Measurements from ENCODE around the gene HLA-DOA. TPM values are rescaled to one million over a fixed set of nuclear protein-coding genes. Genes with fewer than 3 reads are reported as not detected.
A peak's percentile ranks its signal among the peaks of the same experiment; 100 is the strongest.

The HLA-DOA gene
- total RNA-seq, 2 donors from 2014 or later, result 7.2 to 14.6 TPM

DNA sequence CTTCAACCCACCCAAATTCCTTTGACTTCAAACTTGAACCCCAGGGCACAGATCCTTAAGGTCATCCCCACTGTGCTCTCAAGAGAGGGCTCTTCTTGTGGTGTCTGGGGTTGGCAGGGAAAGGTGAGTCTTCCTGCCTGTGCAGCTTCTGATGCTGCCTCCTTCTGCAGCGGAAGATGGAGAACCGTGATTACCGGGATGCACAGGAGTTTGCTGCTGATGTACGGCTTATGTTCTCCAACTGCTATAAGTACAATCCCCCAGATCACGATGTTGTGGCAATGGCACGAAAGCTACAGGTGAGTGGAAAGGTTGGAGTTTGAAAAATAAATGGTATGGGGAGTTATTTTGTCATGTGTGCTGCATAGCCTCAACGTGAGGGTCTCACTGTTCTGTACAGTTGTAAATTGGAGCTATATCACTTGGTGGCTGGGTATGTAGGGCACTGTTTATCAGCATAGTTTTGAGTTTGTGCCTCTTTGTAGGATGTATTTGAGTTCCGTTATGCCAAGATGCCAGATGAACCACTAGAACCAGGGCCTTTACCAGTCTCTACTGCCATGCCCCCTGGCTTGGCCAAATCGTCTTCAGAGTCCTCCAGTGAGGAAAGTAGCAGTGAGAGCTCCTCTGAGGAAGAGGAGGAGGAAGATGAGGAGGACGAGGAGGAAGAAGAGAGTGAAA, 32.0 kb downstream of the HLA-DOA start:
- H3K27ac ChIP-seq, result no peak overlapping the region
- no peaks in the 10 kb centered on the region for H3K9me3 ChIP-seq
- H3K4me3 ChIP-seq, result no peak overlapping the region
- intact Hi-C loops (cut with DNase I), result loop anchor here (10.0 kb wide), 1 partner anchor 437 kb away; the partner anchor contains the start of genes CUTA and PHF1
- no peak for DNase-seq (ENCODE audit: low spot score)
- H3K36me3 ChIP-seq, result peaks cover 35 to 78% of the 10 kb centered on the region in 2 donors
- no peaks in the 10 kb centered on the region for H3K27me3 ChIP-seq (replicated peaks; ENCODE audit: insufficient read depth)
- H3K4me1 ChIP-seq (replicated peaks), result peaks cover 23% of the 10 kb centered on the region
- 63% methylated on average over 10 of the region's 10 CpGs for WGBS
- no peak for TF ChIP-seq POLR2A (IDR thresholded peaks at IDR 0.05)
- TF ChIP-seq POLR2AphosphoS5 (IDR thresholded peaks at IDR 0.05), result no peak
- TF ChIP-seq, protein P1, sequence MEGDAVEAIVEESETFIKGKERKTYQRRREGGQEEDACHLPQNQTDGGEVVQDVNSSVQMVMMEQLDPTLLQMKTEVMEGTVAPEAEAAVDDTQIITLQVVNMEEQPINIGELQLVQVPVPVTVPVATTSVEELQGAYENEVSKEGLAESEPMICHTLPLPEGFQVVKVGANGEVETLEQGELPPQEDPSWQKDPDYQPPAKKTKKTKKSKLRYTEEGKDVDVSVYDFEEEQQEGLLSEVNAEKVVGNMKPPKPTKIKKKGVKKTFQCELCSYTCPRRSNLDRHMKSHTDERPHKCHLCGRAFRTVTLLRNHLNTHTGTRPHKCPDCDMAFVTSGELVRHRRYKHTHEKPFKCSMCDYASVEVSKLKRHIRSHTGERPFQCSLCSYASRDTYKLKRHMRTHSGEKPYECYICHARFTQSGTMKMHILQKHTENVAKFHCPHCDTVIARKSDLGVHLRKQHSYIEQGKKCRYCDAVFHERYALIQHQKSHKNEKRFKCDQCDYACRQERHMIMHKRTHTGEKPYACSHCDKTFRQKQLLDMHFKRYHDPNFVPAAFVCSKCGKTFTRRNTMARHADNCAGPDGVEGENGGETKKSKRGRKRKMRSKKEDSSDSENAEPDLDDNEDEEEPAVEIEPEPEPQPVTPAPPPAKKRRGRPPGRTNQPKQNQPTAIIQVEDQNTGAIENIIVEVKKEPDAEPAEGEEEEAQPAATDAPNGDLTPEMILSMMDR (IDR thresholded peaks at IDR 0.05), result no peak

DNA sequence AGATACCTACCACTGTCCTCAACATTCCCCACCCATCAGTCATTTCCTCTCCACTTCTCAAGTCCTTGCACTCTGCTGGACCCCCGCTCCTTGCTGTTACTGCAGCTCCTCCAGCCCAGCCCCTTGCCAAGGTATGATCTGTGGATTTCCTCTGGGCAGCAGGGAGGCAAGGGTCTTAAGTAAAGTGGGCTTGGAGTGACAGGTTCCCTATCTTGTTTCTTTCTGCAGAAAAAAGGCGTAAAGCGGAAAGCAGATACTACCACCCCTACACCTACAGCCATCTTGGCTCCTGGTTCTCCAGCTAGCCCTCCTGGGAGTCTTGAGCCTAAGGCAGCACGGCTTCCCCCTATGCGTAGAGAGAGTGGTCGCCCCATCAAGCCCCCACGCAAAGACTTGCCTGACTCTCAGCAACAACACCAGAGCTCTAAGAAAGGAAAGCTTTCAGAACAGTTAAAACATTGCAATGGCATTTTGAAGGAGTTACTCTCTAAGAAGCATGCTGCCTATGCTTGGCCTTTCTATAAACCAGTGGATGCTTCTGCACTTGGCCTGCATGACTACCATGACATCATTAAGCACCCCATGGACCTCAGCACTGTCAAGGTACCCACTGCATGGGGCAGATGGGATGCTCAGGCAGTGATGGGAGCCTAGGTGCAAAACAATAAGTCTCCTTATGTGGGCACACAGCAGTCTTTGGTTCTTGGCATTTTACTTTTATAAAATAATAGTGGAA, 32.9 kb downstream of the HLA-DOA start:
- Histone ChIP-seq H3K4me1 (replicated peaks) (peaks cover 23% of the 10 kb centered on the region), H3K4me3 (no peak overlapping the region), H3K27ac (no peak overlapping the region), H3K27me3 (replicated peaks; ENCODE audit: insufficient read depth) (no peaks in the 10 kb centered on the region), H3K9me3 (no peaks in the 10 kb centered on the region), H3K36me3 (peaks cover 35 to 76% of the 10 kb centered on the region in 2 donors)
- intact Hi-C loops (cut with DNase I), result loop anchor here (10.0 kb wide), 1 partner anchor 438 kb away; the partner anchor contains the start of genes CUTA and PHF1
- WGBS, result 70% methylated on average over 7 of the region's 7 CpGs
- TF ChIP-seq, protein P1 (IDR thresholded peaks at IDR 0.05), result no peak
- no peak for TF ChIP-seq POLR2AphosphoS5 (IDR thresholded peaks at IDR 0.05)
- no peak for TF ChIP-seq POLR2A (IDR thresholded peaks at IDR 0.05)
- no peak for DNase-seq (ENCODE audit: low spot score)

DNA sequence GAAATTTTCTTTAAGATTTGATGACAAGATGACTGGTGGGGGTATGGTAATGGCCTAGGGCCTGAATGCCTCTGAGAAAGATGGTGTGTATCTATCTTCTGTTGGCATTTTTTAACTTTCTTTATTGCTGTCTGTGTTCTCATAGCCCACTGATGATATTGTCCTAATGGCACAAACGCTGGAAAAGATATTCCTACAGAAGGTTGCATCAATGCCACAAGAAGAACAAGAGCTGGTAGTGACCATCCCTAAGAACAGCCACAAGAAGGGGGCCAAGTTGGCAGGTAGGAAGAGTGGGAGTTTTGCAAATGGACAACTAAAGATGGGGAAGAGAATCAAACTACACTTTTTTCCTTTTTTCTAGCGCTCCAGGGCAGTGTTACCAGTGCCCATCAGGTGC, 33.5 kb downstream of the HLA-DOA start:
- no peak for DNase-seq (ENCODE audit: low spot score)
- no peaks in the 10 kb centered on the region for H3K9me3 ChIP-seq
- H3K27me3 ChIP-seq (replicated peaks; ENCODE audit: insufficient read depth), result no peaks in the 10 kb centered on the region
- H3K4me1 ChIP-seq (replicated peaks), result peaks cover 23% of the 10 kb centered on the region
- WGBS, result 50% methylated on average over 2 of the region's 2 CpGs
- peaks cover 34 to 70% of the 10 kb centered on the region in 2 donors for H3K36me3 ChIP-seq
- H3K4me3 ChIP-seq, result peak overlapping the region in 1 of 2 donors; percentile 66
- TF ChIP-seq, protein P1 (IDR thresholded peaks at IDR 0.05), result no peak
- no peak for TF ChIP-seq POLR2AphosphoS5 (IDR thresholded peaks at IDR 0.05)
- TF ChIP-seq POLR2A (IDR thresholded peaks at IDR 0.05), result no peak
- no peak overlapping the region for H3K27ac ChIP-seq
- intact Hi-C loops (cut with DNase I), result loop anchor here (10.0 kb wide), 1 partner anchor 439 kb away; the partner anchor contains the start of genes CUTA and PHF1

GRCh38 chr6:32974541-32975308, 34.7 kb downstream of the HLA-DOA start:
- no peak for DNase-seq (ENCODE audit: low spot score)
- intact Hi-C loops (cut with DNase I), result loop anchor here (5.0 to 10.0 kb wide), 3 partner anchors 440 to 1352 kb away; partner anchors contain the start of genes CUTA, PHF1 and PRRC2A
- 3% methylated on average over 14 of the region's 14 CpGs for WGBS
- H3K27me3 ChIP-seq (replicated peaks; ENCODE audit: insufficient read depth), result no peaks in the 10 kb centered on the region
- H3K4me3 ChIP-seq, result peak overlapping the region; percentile 66 to 84
- TF ChIP-seq, protein P1 (IDR thresholded peaks at IDR 0.05), result no peak
- TF ChIP-seq POLR2AphosphoS5 (IDR thresholded peaks at IDR 0.05), result no peak
- no peaks in the 10 kb centered on the region for H3K9me3 ChIP-seq
- H3K36me3 ChIP-seq, result peaks cover 22 to 58% of the 10 kb centered on the region in 2 donors
- peaks cover 23% of the 10 kb centered on the region for H3K4me1 ChIP-seq (replicated peaks)
- H3K27ac ChIP-seq, result peak overlapping the region in 1 of 2 donors; percentile 99
